H1 (cell line): ENCODE data around the gene SPPL3.

Source experiments
- BCL11A ChIP-seq, 2 experiments: IDR thresholded peaks; one replicate each; pipeline ENCODE4 v1.6.1; 2011; ENCODE audit warnings: low read depth in 2 of 2, low read length in 2 of 2, mild to moderate bottlenecking in 2 of 2
- CHD2 ChIP-seq: IDR thresholded peaks from 2 replicates; pipeline ENCODE4 v1.6.1; 2012; ENCODE audit warnings: low read length, improper control_type of control experiment
- EP300 ChIP-seq, 2 experiments: IDR thresholded peaks; 1 replicate in 1 of 2; 2 replicates in 1 of 2; pipeline ENCODE4 v1.6.1; 2011 to 2012; ENCODE audit warnings: low read depth in 2 of 2, low read length in 2 of 2, mild to moderate bottlenecking in 2 of 2, borderline replicate concordance in 1 of 2, inconsistent platforms in 1 of 2, moderate library complexity in 1 of 2
- EZH2 ChIP-seq: fragments of 200-600 bp; sonication (generic); IDR thresholded peaks from 2 replicates; pipeline ENCODE4 v1.7.1; 2012; ENCODE audit warnings: low read depth, mild to moderate bottlenecking, moderate library complexity, low read length, inconsistent platforms; ENCODE audit not compliant: severe bottlenecking
- HDAC6 ChIP-seq: IDR thresholded peaks from one replicate; pipeline ENCODE4 v1.7.1; 2012; ENCODE audit warnings: low read depth, mild to moderate bottlenecking, inconsistent platforms, low read length, moderate library complexity
- JUND ChIP-seq: IDR thresholded peaks from 2 replicates; pipeline ENCODE4 v1.6.1; 2011; ENCODE audit warnings: mild to moderate bottlenecking, improper control_type of control experiment, low read length
- PHF8 ChIP-seq: fragments of 200-600 bp; sonication (generic); conservative IDR thresholded peaks from 2 replicates; pipeline ENCODE4 v1.7.1; 2012; ENCODE audit warnings: low read depth, mild to moderate bottlenecking, inconsistent platforms, low read length, moderate library complexity
- POLR2A ChIP-seq, 2 experiments: IDR thresholded peaks; 1 replicate in 1 of 2; 2 replicates in 1 of 2; pipeline ENCODE4 v1.6.1; 2011; ENCODE audit warnings: low read depth in 2 of 2, low read length in 2 of 2, mild to moderate bottlenecking in 2 of 2; ENCODE audit errors: control extremely low read depth in 1 of 2
- RAD21 ChIP-seq, 2 experiments: IDR thresholded peaks in 1 of 2; conservative IDR thresholded peaks in 1 of 2; 2 replicates each; pipeline ENCODE4 v1.6.1; 2011; ENCODE audit warnings: low read depth in 2 of 2, low read length in 2 of 2, improper control_type of control experiment in 1 of 2, inconsistent platforms in 1 of 2, mild to moderate bottlenecking in 1 of 2, moderate library complexity in 1 of 2
- RBBP5 ChIP-seq: IDR thresholded peaks from 2 replicates; pipeline ENCODE4 v1.7.1; 2012; ENCODE audit warnings: low read depth, mild to moderate bottlenecking, inconsistent platforms, low read length, moderate library complexity, borderline replicate concordance
- RNF2 ChIP-seq: fragments of 200-900, 300-1000 bp; sonication (generic); IDR thresholded peaks from 2 replicates; pipeline ENCODE4 v1.7.1; 2016; ENCODE audit warnings: borderline replicate concordance, low read depth, mild to moderate bottlenecking, antibody characterized with exemption, low read length; ENCODE audit not compliant: poor library complexity, severe bottlenecking; ENCODE audit errors: missing control alignments
- SIRT6 ChIP-seq: IDR thresholded peaks from one replicate; pipeline ENCODE4 v1.7.1; 2012; ENCODE audit warnings: low read length, inconsistent platforms
- TF ChIP-seq, protein P1 (sequence below), 3 experiments: IDR thresholded peaks; 1 replicate in 2 of 3; 2 replicates in 1 of 3; pipeline versions ENCODE4 v1.5.1 to v1.6.1; 2011; ENCODE audit warnings: low read length in 3 of 3, mild to moderate bottlenecking in 3 of 3, inconsistent platforms in 2 of 3, low read depth in 1 of 3, moderate library complexity in 1 of 3; ENCODE audit not compliant: insufficient read depth in 1 of 3; ENCODE audit errors: control extremely low read depth in 1 of 3
- TF ChIP-seq, protein P2 (sequence below): IDR thresholded peaks from 2 replicates; pipeline ENCODE4 v1.6.1; 2012; ENCODE audit warnings: inconsistent platforms

DNA sequence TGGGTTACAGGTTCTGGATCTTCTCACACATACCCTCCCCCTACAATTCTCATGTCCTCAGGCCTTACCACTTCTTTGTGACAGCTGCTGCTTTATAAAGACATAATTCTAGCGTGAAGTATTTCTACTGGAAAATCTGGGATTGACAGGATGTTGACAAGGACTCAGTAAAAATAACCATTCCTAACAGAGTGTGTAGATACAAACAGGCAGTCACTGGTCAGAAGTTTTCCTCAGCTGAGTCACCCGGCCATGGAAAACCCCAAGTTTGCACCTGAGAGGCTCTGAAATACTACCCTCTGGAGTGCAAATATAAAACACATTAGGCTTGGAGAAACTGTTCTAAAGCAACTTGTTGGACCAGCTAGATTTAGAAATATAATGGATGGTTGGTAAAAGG is 54.4 kb downstream of the SPPL3 start:
- TF ChIP-seq POLR2A (IDR thresholded peaks at IDR 0.05; ENCODE audit: control extremely low read depth in 1 of 2, low read depth in 2 of 2, low read length in 2 of 2) (no peak), HDAC6 (no peak), JUND (no peak), EZH2 (no peak), SIRT6 (no peak), RBBP5 (no peak), RAD21 (IDR thresholded peaks at IDR 0.05 in 1 of 2, conservative IDR thresholded peaks at IDR 0.05 in 1 of 2; ENCODE audit: low read depth in 2 of 2, low read length in 2 of 2) (no peak), RNF2 (no peak), PHF8 (no peak), CHD2 (no peak), EP300 (IDR thresholded peaks at IDR 0.05; ENCODE audit: borderline replicate concordance in 1 of 2, low read depth in 2 of 2, low read length in 2 of 2) (no peak), BCL11A (IDR thresholded peaks at IDR 0.05; ENCODE audit: low read depth in 2 of 2, low read length in 2 of 2) (no peak)
- TF ChIP-seq, protein P1, sequence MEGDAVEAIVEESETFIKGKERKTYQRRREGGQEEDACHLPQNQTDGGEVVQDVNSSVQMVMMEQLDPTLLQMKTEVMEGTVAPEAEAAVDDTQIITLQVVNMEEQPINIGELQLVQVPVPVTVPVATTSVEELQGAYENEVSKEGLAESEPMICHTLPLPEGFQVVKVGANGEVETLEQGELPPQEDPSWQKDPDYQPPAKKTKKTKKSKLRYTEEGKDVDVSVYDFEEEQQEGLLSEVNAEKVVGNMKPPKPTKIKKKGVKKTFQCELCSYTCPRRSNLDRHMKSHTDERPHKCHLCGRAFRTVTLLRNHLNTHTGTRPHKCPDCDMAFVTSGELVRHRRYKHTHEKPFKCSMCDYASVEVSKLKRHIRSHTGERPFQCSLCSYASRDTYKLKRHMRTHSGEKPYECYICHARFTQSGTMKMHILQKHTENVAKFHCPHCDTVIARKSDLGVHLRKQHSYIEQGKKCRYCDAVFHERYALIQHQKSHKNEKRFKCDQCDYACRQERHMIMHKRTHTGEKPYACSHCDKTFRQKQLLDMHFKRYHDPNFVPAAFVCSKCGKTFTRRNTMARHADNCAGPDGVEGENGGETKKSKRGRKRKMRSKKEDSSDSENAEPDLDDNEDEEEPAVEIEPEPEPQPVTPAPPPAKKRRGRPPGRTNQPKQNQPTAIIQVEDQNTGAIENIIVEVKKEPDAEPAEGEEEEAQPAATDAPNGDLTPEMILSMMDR (IDR thresholded peaks at IDR 0.05; ENCODE audit: control extremely low read depth in 1 of 3, insufficient read depth in 1 of 3, low read depth in 1 of 3, low read length in 3 of 3) = no peak
- TF ChIP-seq, protein P2, sequence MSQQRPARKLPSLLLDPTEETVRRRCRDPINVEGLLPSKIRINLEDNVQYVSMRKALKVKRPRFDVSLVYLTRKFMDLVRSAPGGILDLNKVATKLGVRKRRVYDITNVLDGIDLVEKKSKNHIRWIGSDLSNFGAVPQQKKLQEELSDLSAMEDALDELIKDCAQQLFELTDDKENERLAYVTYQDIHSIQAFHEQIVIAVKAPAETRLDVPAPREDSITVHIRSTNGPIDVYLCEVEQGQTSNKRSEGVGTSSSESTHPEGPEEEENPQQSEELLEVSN = no peak
